Nephron (organoid): ENCODE results near the gene CPD.
"Not testable (repeated sequence)": the region's sequence is repeated elsewhere in the genome, so short reads cannot be mapped to it uniquely, and the experiment has no call there.

ENCODE experiments used
- H3K27ac Mint-ChIP-seq, 3 experiments: 2 replicates each; pipeline ENCODE4 v1.8.0; 2020; ENCODE audit warnings: mixed read lengths in 3 of 3, mild to moderate bottlenecking in 2 of 3, moderate library complexity in 1 of 3
- H3K27me3 Mint-ChIP-seq: 2 replicates; pipeline ENCODE4 v1.8.0; 2021; ENCODE audit warnings: low read depth, mild to moderate bottlenecking, moderate library complexity, mixed read lengths
- H3K36me3 Mint-ChIP-seq: 2 replicates; pipeline ENCODE4 v1.8.0; 2020; ENCODE audit warnings: low read depth, mixed read lengths
- H3K4me1 Mint-ChIP-seq: 2 replicates; pipeline ENCODE4 v1.8.0; 2020; ENCODE audit warnings: mixed read lengths
- H3K4me3 Mint-ChIP-seq, 3 experiments: 2 replicates each; pipeline ENCODE4 v1.8.0; 2020; ENCODE audit warnings: mild to moderate bottlenecking in 3 of 3, mixed read lengths in 3 of 3, moderate library complexity in 2 of 3
- H3K9me3 Mint-ChIP-seq: 2 replicates; pipeline ENCODE4 v1.8.0; 2020; ENCODE audit warnings: mixed read lengths
- TF ChIP-seq, protein P1 (sequence below), 3 experiments: fragments of 200-600 bp; sonication (generic); IDR thresholded peaks; one replicate each; pipeline ENCODE4 v1.5.0; 2021; ENCODE audit warnings: antibody characterized with exemption in 3 of 3; ENCODE audit not compliant: unreplicated experiment in 3 of 3

CPD gene

DNA sequence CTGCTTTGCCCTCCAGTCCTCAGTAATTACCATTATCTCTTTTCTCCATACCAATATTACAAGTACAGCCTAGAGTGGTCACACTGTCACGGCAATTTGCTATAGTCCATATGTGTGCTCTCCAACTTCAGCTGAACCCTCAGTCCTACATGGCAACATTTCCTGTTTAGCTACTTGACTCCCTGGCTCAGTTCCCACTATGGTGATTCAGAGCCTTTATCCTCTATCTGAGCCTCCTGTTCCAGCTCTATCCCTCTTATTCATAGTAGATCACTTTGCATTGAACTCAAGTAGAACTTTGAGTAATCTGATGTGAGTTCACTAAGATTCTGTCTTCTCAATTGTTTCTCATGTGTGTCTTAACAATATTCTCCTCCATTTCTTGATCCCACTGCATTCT lies 54.8 kb downstream of the CPD start:
- Mint-ChIP-seq H3K9me3 (peaks cover 3% of the 10 kb centered on the region), H3K4me3 (no peak overlapping the region), H3K27ac (no peak overlapping the region), H3K27me3 (no peaks in the 10 kb centered on the region), H3K4me1 (peaks cover 7% of the 10 kb centered on the region), H3K36me3 (peaks cover 66% of the 10 kb centered on the region)
- TF ChIP-seq, protein P1, sequence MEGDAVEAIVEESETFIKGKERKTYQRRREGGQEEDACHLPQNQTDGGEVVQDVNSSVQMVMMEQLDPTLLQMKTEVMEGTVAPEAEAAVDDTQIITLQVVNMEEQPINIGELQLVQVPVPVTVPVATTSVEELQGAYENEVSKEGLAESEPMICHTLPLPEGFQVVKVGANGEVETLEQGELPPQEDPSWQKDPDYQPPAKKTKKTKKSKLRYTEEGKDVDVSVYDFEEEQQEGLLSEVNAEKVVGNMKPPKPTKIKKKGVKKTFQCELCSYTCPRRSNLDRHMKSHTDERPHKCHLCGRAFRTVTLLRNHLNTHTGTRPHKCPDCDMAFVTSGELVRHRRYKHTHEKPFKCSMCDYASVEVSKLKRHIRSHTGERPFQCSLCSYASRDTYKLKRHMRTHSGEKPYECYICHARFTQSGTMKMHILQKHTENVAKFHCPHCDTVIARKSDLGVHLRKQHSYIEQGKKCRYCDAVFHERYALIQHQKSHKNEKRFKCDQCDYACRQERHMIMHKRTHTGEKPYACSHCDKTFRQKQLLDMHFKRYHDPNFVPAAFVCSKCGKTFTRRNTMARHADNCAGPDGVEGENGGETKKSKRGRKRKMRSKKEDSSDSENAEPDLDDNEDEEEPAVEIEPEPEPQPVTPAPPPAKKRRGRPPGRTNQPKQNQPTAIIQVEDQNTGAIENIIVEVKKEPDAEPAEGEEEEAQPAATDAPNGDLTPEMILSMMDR (IDR thresholded peaks at IDR 0.05; ENCODE audit: unreplicated experiment in 3 of 3): no peak

DNA sequence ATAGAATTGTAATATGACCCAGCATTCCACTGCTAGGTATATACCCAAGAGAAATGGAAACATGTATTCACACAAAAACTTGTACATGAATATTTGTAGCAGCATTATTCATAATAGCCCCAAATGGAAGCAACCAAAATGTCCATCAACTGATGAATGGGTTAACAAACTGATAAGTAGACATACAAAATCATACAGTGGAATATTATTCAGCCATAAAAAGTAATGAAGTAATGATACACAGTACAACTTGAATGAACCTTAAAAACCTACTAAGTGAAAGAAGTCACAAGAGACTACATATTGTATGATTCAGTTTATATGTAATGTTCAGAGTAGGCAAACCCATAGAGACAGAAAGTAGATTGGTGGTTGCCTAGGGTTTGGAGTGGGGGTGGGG lies 58.0 kb downstream of the CPD start:
- H3K4me3 Mint-ChIP-seq: no peak overlapping the region
- H3K9me3 Mint-ChIP-seq: peaks cover 3% of the 10 kb centered on the region
- TF ChIP-seq, protein P1 (IDR thresholded peaks at IDR 0.05; ENCODE audit: unreplicated experiment in 3 of 3): no peak
- no peaks in the 10 kb centered on the region for H3K4me1 Mint-ChIP-seq
- no peaks in the 10 kb centered on the region for H3K27me3 Mint-ChIP-seq
- peaks cover 56% of the 10 kb centered on the region for H3K36me3 Mint-ChIP-seq
- H3K27ac Mint-ChIP-seq: no peak overlapping the region

GRCh38 chr17:30443721-30444120 lies 65.0 kb downstream of the CPD start:
- TF ChIP-seq, protein P1 (IDR thresholded peaks at IDR 0.05; ENCODE audit: unreplicated experiment in 3 of 3): no peak
- Mint-ChIP-seq H3K4me3 (no peak overlapping the region), H3K4me1 (no peaks in the 10 kb centered on the region), H3K9me3 (no peaks in the 10 kb centered on the region), H3K27me3 (no peaks in the 10 kb centered on the region), H3K27ac (no peak overlapping the region), H3K36me3 (peaks cover 44% of the 10 kb centered on the region)

GRCh38 chr17:30446640-30447039 lies 67.9 kb downstream of the CPD start:
- peaks cover 56% of the 10 kb centered on the region for H3K36me3 Mint-ChIP-seq
- not testable (repeated sequence) for H3K27me3 Mint-ChIP-seq, H3K4me1 Mint-ChIP-seq, H3K4me3 Mint-ChIP-seq, H3K9me3 Mint-ChIP-seq, H3K27ac Mint-ChIP-seq

DNA sequence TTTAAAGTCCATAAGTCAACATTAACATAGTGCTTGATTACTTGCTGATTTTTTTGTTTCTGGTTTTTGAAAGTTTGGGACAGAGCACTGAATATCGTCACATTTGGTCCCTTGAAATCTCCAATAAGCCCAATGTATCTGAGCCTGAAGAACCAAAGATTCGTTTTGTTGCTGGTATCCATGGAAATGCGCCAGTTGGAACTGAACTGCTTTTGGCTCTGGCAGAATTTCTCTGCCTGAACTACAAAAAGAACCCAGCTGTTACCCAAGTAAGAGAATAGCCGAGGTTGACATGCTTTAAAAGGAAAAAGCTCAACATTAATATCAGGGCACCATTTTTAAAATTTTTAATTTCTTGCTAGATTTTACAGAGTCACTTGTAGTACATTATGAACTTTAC lies 70.8 kb downstream of the CPD start:
- Mint-ChIP-seq H3K9me3 (no peaks in the 10 kb centered on the region), H3K27me3 (no peaks in the 10 kb centered on the region), H3K27ac (peak overlapping the region in 1 of 3 experiments; percentile 41), H3K4me3 (no peak overlapping the region), H3K36me3 (peaks cover 69% of the 10 kb centered on the region), H3K4me1 (peaks cover 5% of the 10 kb centered on the region)
- TF ChIP-seq, protein P1 (IDR thresholded peaks at IDR 0.05; ENCODE audit: unreplicated experiment in 3 of 3): no peak

- H3K4me1 Mint-ChIP-seq: peaks cover 5% of the 10 kb centered on the region
- TF ChIP-seq, protein P1 (IDR thresholded peaks at IDR 0.05; ENCODE audit: unreplicated experiment in 3 of 3): no peak
- no peak overlapping the region for H3K4me3 Mint-ChIP-seq
- H3K9me3 Mint-ChIP-seq: no peaks in the 10 kb centered on the region
- H3K27me3 Mint-ChIP-seq: no peaks in the 10 kb centered on the region
- H3K27ac Mint-ChIP-seq: no peak overlapping the region
- peaks cover 70% of the 10 kb centered on the region for H3K36me3 Mint-ChIP-seq
Observed at GRCh38 chr17:30450125-30451027, 71.6 kb downstream of the CPD start.
